Progenitor cell of endocrine pancreas (in vitro differentiated cells): ENCODE results near the gene GCKR. TPM values are rescaled to one million over a fixed set of nuclear protein-coding genes. Genes with fewer than 3 reads are reported as not detected.
A peak's percentile ranks its signal among the peaks of the same experiment; 100 is the strongest.

Experiments
- DNase-seq: peaks from one replicate; pipeline ENCODE4 v3.0.0; 2021; ENCODE audit warnings: low spot score; ENCODE audit not compliant: unreplicated experiment
- H3K27ac Mint-ChIP-seq: 2 replicates; pipeline ENCODE4 v1.8.0; 2021; ENCODE audit warnings: mild to moderate bottlenecking, moderate library complexity, mixed read lengths
- H3K27me3 Mint-ChIP-seq: 2 replicates; pipeline ENCODE4 v1.8.0; 2021; ENCODE audit warnings: mixed read lengths
- H3K36me3 Mint-ChIP-seq: 2 replicates; pipeline ENCODE4 v1.8.0; 2022; ENCODE audit warnings: mixed read lengths; ENCODE audit not compliant: insufficient read depth
- H3K4me1 Mint-ChIP-seq: 2 replicates; pipeline ENCODE4 v1.8.0; 2021; ENCODE audit warnings: low read depth, mixed read lengths
- H3K4me3 Mint-ChIP-seq: 2 replicates; pipeline ENCODE4 v1.8.0; 2021; ENCODE audit warnings: low read depth, mild to moderate bottlenecking, moderate library complexity, mixed read lengths
- H3K9me3 Mint-ChIP-seq: 2 replicates; pipeline ENCODE4 v1.8.0; 2021; ENCODE audit warnings: low read depth, mixed read lengths
- CTCF ChIP-seq: fragments of 200-600 bp; sonication (generic); IDR thresholded peaks from one replicate; pipeline ENCODE4 v1.5.0; 2021; ENCODE audit warnings: antibody characterized with exemption, mild to moderate bottlenecking; ENCODE audit not compliant: unreplicated experiment
- total RNA-seq: library from RNA; stranded (reverse); gene quantifications from 2 replicates; pipeline ENCODE4 v1.2.1, GENCODE V29; 2021

Gene GCKR
- total RNA-seq, 1 donor from 2014 or later = 2.8 TPM

GRCh38 chr2:27492557-27492956, 4.1 kb upstream of the GCKR start:
- H3K4me1 Mint-ChIP-seq = peaks cover 38% of the 10 kb centered on the region
- no peaks in the 10 kb centered on the region for H3K9me3 Mint-ChIP-seq
- peaks cover 3% of the 10 kb centered on the region for H3K36me3 Mint-ChIP-seq
- peaks cover 15% of the 10 kb centered on the region for H3K27me3 Mint-ChIP-seq
- H3K27ac Mint-ChIP-seq = no peak overlapping the region
- peak overlapping the region; percentile 48 for H3K4me3 Mint-ChIP-seq
- no peak for TF ChIP-seq CTCF
- DNase-seq = no peak

- Mint-ChIP-seq H3K27ac (no peak overlapping the region), H3K36me3 (peaks cover 3% of the 10 kb centered on the region), H3K27me3 (peaks cover 17% of the 10 kb centered on the region), H3K4me3 (peak overlapping the region; percentile 75), H3K4me1 (peaks cover 35% of the 10 kb centered on the region), H3K9me3 (no peaks in the 10 kb centered on the region)
- DNase-seq = no peak
- TF ChIP-seq CTCF = no peak
Observed at GRCh38 chr2:27493948-27494283, 2.7 kb upstream of the GCKR start.

GRCh38 chr2:27494284-27494943, 2.2 kb upstream of the GCKR start:
- peaks cover 17% of the 10 kb centered on the region for H3K27me3 Mint-ChIP-seq
- H3K27ac Mint-ChIP-seq = peak overlapping the region; percentile 22
- no peak for DNase-seq

GRCh38 chr2:27494944-27495554, 1.6 kb upstream of the GCKR start, which contains the start of gene FNDC4:
Gene FNDC4 (minus strand): TSS chr2:27495200. CDS start chr2:27494679, 521 bp downstream.
- peaks cover 27% of the 10 kb centered on the region for H3K4me1 Mint-ChIP-seq
- H3K36me3 Mint-ChIP-seq = peaks cover 3% of the 10 kb centered on the region
- no peaks in the 10 kb centered on the region for H3K9me3 Mint-ChIP-seq
- DNase-seq = peak; percentile 32
- peaks cover 17% of the 10 kb centered on the region for H3K27me3 Mint-ChIP-seq
- H3K4me3 Mint-ChIP-seq = peak within 1 kb of the TSS; percentile 90
- TF ChIP-seq CTCF = no peak
- peak within 1 kb of the TSS; percentile 82 for H3K27ac Mint-ChIP-seq

More at GRCh38 chr2:27494284-27494943, 2.2 kb upstream of the GCKR start:
- Mint-ChIP-seq H3K36me3 (peaks cover 3% of the 10 kb centered on the region), H3K4me1 (peaks cover 31% of the 10 kb centered on the region), H3K4me3 (peak overlapping the region; percentile 75), H3K9me3 (no peaks in the 10 kb centered on the region)
- TF ChIP-seq CTCF = no peak

GRCh38 chr2:27495840-27496356, 741 bp upstream of the GCKR start:
- no peak for TF ChIP-seq CTCF
- H3K27ac Mint-ChIP-seq = no peak overlapping the region
- H3K4me3 Mint-ChIP-seq = peak overlapping the region; percentile 90
- H3K9me3 Mint-ChIP-seq = no peaks in the 10 kb centered on the region
- peaks cover 3% of the 10 kb centered on the region for H3K36me3 Mint-ChIP-seq
- no peak for DNase-seq
- H3K27me3 Mint-ChIP-seq = peaks cover 17% of the 10 kb centered on the region
- peaks cover 25% of the 10 kb centered on the region for H3K4me1 Mint-ChIP-seq
